T-helper 1 cell treated with Interleukin-12 subunit alpha and Interleukin-12 subunit beta and Interleukin-4 antibody, amounts not matched to agents 30 μg/mL and 1 μg/mL, for 36 hours (primary cell): Measurements from ENCODE around the gene KCNQ2.
"Not testable (repeated sequence)": the region's sequence is repeated elsewhere in the genome, so short reads cannot be mapped to it uniquely, and the experiment has no call there.

Experiments
- H3K27ac Mint-ChIP-seq: one replicate; pipeline ENCODE4 v1.8.0; 2021; ENCODE audit warnings: mild to moderate bottlenecking, mixed read lengths
- H3K27me3 Mint-ChIP-seq: one replicate; pipeline ENCODE4 v1.8.0; 2021; ENCODE audit warnings: low read depth, mixed read lengths
- H3K36me3 Mint-ChIP-seq: one replicate; pipeline ENCODE4 v1.8.0; 2021; ENCODE audit warnings: low read depth, mixed read lengths
- H3K4me1 Mint-ChIP-seq: one replicate; pipeline ENCODE4 v1.8.0; 2021; ENCODE audit warnings: low read depth, mixed read lengths
- H3K4me3 Mint-ChIP-seq: one replicate; pipeline ENCODE4 v1.8.0; 2021; ENCODE audit warnings: mild to moderate bottlenecking, moderate library complexity, mixed read lengths
- H3K9me3 Mint-ChIP-seq: one replicate; pipeline ENCODE4 v1.8.0; 2021; ENCODE audit warnings: mixed read lengths

The KCNQ2 gene

GRCh38 chr20:63393566-63393965 lies 78.9 kb downstream of the KCNQ2 start:
- Mint-ChIP-seq H3K9me3 (no peaks in the 10 kb centered on the region), H3K27me3 (peaks cover 5% of the 10 kb centered on the region), H3K4me1 (no peaks in the 10 kb centered on the region), H3K27ac (no peak overlapping the region), H3K36me3 (no peaks in the 10 kb centered on the region), H3K4me3 (no peak overlapping the region)

GRCh38 chr20:63392465-63393365 lies 79.7 kb downstream of the KCNQ2 start:
- H3K27ac Mint-ChIP-seq = no peak overlapping the region
- peaks cover 5% of the 10 kb centered on the region for H3K27me3 Mint-ChIP-seq
- H3K9me3 Mint-ChIP-seq = peaks cover 5% of the 10 kb centered on the region
- no peak overlapping the region for H3K4me3 Mint-ChIP-seq
- no peaks in the 10 kb centered on the region for H3K36me3 Mint-ChIP-seq
- H3K4me1 Mint-ChIP-seq = no peaks in the 10 kb centered on the region

GRCh38 chr20:63387917-63388316 lies 84.5 kb downstream of the KCNQ2 start:
- H3K36me3 Mint-ChIP-seq = peaks cover 2% of the 10 kb centered on the region
- H3K9me3 Mint-ChIP-seq = peaks cover 32% of the 10 kb centered on the region
- peaks cover 5% of the 10 kb centered on the region for H3K27me3 Mint-ChIP-seq
- no peak overlapping the region for H3K4me3 Mint-ChIP-seq
- H3K27ac Mint-ChIP-seq = no peak overlapping the region
- H3K4me1 Mint-ChIP-seq = no peaks in the 10 kb centered on the region

GRCh38 chr20:63387393-63387792 lies 85.1 kb downstream of the KCNQ2 start:
- Mint-ChIP-seq H3K27me3 (peaks cover 5% of the 10 kb centered on the region), H3K4me1 (no peaks in the 10 kb centered on the region), H3K36me3 (peaks cover 2% of the 10 kb centered on the region), H3K27ac (no peak overlapping the region), H3K4me3 (no peak overlapping the region), H3K9me3 (peaks cover 32% of the 10 kb centered on the region)

GRCh38 chr20:63386491-63386890 lies 86.0 kb downstream of the KCNQ2 start:
- Mint-ChIP-seq H3K27me3 (peaks cover 5% of the 10 kb centered on the region), H3K27ac (no peak overlapping the region), H3K4me1 (no peaks in the 10 kb centered on the region), H3K4me3 (no peak overlapping the region), H3K36me3 (peaks cover 2% of the 10 kb centered on the region), H3K9me3 (peaks cover 32% of the 10 kb centered on the region)

DNA sequence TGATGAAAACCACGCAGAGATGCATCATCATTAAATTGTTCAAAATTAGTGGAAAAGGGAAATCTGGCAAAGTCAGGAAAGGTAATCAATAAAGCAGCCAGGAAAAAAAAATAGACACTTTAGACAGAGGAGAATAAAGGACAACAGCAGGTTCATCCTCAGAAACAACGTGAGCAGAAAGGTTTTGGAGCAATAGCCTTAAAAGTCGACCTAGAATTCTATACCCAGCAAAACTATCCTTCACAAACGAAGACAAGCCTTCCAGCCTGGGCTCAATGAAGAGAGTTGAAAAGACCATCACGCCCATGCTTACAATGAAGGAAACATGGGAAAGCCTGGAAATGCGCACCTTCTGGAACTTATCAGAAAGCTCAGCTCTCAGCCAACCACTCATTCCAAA lies 86.6 kb downstream of the KCNQ2 start:
- H3K36me3 Mint-ChIP-seq = peaks cover 2% of the 10 kb centered on the region
- no peak overlapping the region for H3K27ac Mint-ChIP-seq
- H3K9me3 Mint-ChIP-seq = peaks cover 32% of the 10 kb centered on the region

GRCh38 chr20:63384336-63384735 lies 88.1 kb downstream of the KCNQ2 start:
- H3K27me3 Mint-ChIP-seq = peaks cover 2% of the 10 kb centered on the region
- no peak overlapping the region for H3K27ac Mint-ChIP-seq
- H3K9me3 Mint-ChIP-seq = peaks cover 32% of the 10 kb centered on the region
- no peaks in the 10 kb centered on the region for H3K4me1 Mint-ChIP-seq
- H3K4me3 Mint-ChIP-seq = no peak overlapping the region
- peaks cover 2% of the 10 kb centered on the region for H3K36me3 Mint-ChIP-seq

More for the DNA sequence above, 86.6 kb downstream of the KCNQ2 start:
- H3K4me3 Mint-ChIP-seq = no peak overlapping the region
- peaks cover 5% of the 10 kb centered on the region for H3K27me3 Mint-ChIP-seq
- H3K4me1 Mint-ChIP-seq = no peaks in the 10 kb centered on the region

DNA sequence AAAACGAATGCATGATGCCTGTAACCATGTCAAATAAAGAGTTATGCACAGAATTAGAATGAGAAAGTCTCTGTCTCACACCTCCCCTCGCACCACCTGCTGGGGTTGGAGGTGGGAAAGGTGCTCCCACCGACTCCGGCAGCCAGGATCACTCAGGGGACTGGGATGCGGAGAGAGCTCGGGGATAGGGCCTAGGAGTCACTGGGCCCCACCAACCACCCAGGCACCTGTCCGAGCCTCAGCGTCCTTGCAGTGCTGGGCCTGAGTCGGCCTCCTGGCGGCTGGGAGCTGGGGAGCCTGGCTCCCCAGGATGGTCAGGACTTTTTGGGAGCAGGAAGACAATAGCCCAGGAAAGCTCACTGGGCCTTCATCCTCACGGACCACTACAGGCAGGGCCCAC lies 88.9 kb downstream of the KCNQ2 start:
- Mint-ChIP-seq H3K4me1 (no peaks in the 10 kb centered on the region), H3K27ac (no peak overlapping the region), H3K36me3 (peaks cover 2% of the 10 kb centered on the region), H3K4me3 (no peak overlapping the region), H3K27me3 (no peaks in the 10 kb centered on the region), H3K9me3 (peaks cover 32% of the 10 kb centered on the region)

DNA sequence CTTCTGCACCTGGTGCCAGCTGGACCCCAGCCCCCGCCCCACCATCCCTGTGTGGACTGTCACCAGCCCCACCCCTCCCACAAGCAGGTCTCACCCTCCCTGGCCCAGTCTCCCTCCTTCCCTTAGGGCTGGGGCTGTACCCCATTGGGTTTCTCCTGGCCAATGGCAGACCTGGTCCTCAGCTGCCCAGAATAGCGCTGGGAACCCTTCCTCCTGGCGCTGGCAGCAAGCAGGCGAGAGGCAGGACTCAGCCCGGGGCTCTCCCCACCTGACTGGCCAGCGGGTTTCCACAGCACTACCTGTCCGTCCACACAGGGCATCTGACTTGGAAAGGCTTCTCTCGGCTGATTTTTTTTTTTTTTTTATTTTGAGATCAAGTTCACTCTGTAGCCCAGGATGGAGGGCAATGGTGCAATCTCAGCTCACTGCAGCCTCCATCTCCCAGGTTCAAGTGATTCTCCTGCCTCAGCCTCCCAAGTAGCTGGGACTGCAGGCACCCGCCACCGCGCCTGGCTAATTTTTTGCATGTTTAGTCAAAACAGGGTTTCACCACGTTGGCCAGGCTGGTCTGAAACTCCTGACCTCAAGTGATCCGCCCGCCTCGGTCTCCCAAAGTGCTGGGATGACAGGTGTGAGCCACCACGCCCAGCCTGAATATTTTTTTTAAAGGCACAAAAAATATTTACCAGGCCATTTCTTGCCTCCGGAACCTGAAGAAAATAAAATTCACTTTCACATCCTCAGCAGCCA lies 89.7 kb downstream of the KCNQ2 start:
- Mint-ChIP-seq H3K4me3 (no peak overlapping the region), H3K4me1 (no peaks in the 10 kb centered on the region), H3K27ac (no peak overlapping the region), H3K9me3 (peaks cover 27% of the 10 kb centered on the region), H3K36me3 (peaks cover 2% of the 10 kb centered on the region), H3K27me3 (no peaks in the 10 kb centered on the region)

DNA sequence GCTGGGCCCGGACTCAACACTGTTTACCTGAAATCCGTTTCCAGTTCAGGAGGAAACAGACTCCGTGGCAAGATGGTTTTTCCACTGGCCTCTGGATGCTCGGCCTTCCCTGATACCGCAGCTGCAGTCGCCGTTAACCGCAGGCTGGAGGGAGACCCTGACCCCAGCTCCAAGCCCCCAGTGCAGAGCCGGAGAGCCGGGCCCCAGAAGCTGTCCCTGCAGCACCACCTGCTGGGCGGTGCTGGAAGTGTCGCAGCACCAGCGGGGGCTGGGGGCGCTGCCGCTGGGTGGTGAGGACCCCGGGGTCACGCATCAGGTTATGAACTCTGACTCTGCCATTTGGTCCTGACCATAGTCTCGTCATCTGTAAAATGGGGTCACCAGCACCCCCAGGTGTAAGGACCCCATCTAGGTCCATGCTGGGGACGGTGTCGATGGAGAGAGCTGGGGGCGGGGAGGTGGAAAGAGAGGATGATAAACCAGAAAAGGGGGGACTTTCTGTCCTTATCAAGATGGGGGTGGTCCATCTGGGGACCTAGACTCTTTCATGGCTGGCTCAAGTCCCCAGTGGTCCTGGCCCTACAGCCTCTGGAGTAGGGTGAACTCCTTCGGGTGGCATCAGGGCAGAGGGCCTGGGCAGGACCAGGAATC lies 90.5 kb downstream of the KCNQ2 start:
- H3K27me3 Mint-ChIP-seq = peaks cover 3% of the 10 kb centered on the region
- no peak overlapping the region for H3K27ac Mint-ChIP-seq
- H3K4me3 Mint-ChIP-seq = no peak overlapping the region
- H3K9me3 Mint-ChIP-seq = peaks cover 19% of the 10 kb centered on the region
- peaks cover 2% of the 10 kb centered on the region for H3K36me3 Mint-ChIP-seq
- no peaks in the 10 kb centered on the region for H3K4me1 Mint-ChIP-seq

DNA sequence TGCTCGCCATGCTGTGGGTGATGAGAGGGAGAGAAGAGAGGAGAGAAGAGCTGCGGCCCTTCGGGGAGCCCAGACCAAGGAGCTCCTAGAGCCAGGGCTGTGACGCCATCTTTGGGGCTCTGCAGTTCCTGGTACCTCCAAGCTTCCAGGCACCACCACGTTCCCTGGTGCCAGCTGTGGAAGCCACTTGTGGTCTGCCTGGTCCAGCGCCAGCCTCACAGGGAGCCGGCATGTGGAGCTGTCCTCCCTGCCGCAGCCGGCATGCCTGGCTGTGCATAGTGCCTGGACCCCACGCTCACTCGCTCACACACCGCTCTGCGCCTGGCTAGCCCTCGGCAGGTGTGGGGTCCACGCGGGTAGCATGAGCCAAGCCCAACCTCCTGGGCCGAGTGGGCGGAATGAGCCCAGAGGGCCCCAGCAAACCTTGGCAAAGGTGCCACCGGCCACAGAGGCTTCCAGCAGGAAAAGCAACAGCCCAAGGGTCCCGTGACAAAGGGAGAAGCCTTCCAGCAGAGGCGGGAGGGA lies 92.0 kb downstream of the KCNQ2 start:
- Mint-ChIP-seq H3K27me3 (peaks cover 3% of the 10 kb centered on the region), H3K9me3 (peaks cover 4% of the 10 kb centered on the region), H3K4me3 (no peak overlapping the region), H3K27ac (no peak overlapping the region), H3K4me1 (no peaks in the 10 kb centered on the region), H3K36me3 (peaks cover 2% of the 10 kb centered on the region)

DNA sequence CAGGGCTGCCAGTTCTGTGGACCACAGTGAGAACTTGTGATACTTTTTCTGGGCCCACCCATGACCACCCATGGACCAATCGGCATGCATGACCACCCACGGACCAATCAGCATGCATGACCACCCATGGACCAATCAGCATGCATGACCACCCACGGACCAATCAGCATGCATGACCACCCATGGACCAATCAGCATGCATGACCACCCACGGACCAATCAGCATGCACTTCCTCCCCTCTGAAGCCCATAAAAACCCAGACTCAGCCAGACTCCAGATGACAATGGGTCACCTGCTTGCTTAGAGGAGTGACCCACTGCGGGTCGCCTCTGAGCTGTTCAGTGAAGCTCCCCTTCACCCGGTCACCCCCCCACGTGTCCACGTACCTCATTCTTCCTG lies 92.6 kb downstream of the KCNQ2 start:
- not testable (repeated sequence) for H3K36me3 Mint-ChIP-seq, H3K4me1 Mint-ChIP-seq, H3K27me3 Mint-ChIP-seq, H3K9me3 Mint-ChIP-seq, H3K4me3 Mint-ChIP-seq, H3K27ac Mint-ChIP-seq

- Mint-ChIP-seq H3K36me3 (no peaks in the 10 kb centered on the region), H3K27me3 (peaks cover 3% of the 10 kb centered on the region), H3K27ac (no peak overlapping the region), H3K4me1 (no peaks in the 10 kb centered on the region), H3K9me3 (no peaks in the 10 kb centered on the region), H3K4me3 (no peak overlapping the region)
Measured at GRCh38 chr20:63379296-63379695, 93.2 kb downstream of the KCNQ2 start.

DNA sequence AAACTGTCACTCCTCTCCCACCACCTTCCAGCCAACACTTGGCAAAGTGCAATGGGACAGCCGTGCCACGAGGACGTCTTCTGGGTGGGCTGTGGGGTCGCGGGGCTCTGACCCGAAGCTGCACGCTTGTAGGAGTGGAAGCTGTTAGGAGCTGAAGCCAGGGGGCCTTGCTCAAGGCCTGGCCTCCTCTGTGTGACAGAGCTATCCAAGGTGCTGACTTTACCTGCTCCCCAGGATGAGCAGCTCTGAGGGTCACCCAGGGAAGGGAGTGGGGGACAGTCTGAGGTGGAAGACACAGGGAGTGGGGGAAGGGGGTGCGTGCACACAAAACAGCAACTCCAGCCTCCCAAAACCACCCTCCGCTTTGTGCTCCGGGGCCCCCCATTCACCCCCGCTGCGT lies 93.8 kb downstream of the KCNQ2 start:
- Mint-ChIP-seq H3K4me3 (no peak overlapping the region), H3K27ac (no peak overlapping the region), H3K9me3 (no peaks in the 10 kb centered on the region), H3K27me3 (peaks cover 3% of the 10 kb centered on the region), H3K36me3 (no peaks in the 10 kb centered on the region), H3K4me1 (no peaks in the 10 kb centered on the region)
